ENCODE results near the gene STK10. TPM values are rescaled to one million over a fixed set of nuclear protein-coding genes. Genes with fewer than 3 reads are reported as not detected.

Gene STK10
- total and polyA plus RNA-seq, 4 donors, result 17.2 to 65.4 (median 43.6) TPM

- Histone ChIP-seq H3K27me3 (ENCODE audit: control insufficient read depth in 3 of 3, insufficient read depth in 3 of 3, low read length in 2 of 3) (no peaks in the 10 kb centered on the region), H3K9me3 (ENCODE audit: control insufficient read depth in 4 of 4, insufficient read depth in 3 of 4, low read length in 3 of 4) (no peaks in the 10 kb centered on the region), H3K9ac (ENCODE audit: insufficient read depth in 1 of 2, low read length in 2 of 2) (no peak overlapping the region), H3K4me3 (no peak overlapping the region), H3K4me1 (ENCODE audit: control insufficient read depth in 5 of 5, insufficient read depth in 5 of 5, low read length in 5 of 5) (peaks cover 2 to 12% (median 4%) of the 10 kb centered on the region in 5 donors), H3K36me3 (ENCODE audit: control insufficient read depth in 4 of 4, insufficient read depth in 4 of 4, low read length in 4 of 4) (no peaks in the 10 kb centered on the region), H3K27ac (ENCODE audit: low read depth in 1 of 2, low read length in 1 of 2) (no peak overlapping the region)
- ATAC-seq (ENCODE audit: insufficient read depth, low FRiP score), result no peak
- 70 to 87% methylated on average over 4 of the region's 4 CpGs for WGBS, 2 donors
- no peak for DNase-seq
- no peak for TF ChIP-seq CTCF (IDR thresholded peaks at IDR 0.05; ENCODE audit: control extremely low read depth, extremely low read depth)
Observed at GRCh38 chr5:172183881-172184280, 4.1 kb downstream of the STK10 start.

GRCh38 chr5:172182291-172182690 lies 5.7 kb downstream of the STK10 start:
- Histone ChIP-seq H3K27ac (ENCODE audit: low read depth in 1 of 2, low read length in 1 of 2) (no peak overlapping the region), H3K27me3 (ENCODE audit: control insufficient read depth in 3 of 3, insufficient read depth in 3 of 3, low read length in 2 of 3) (no peaks in the 10 kb centered on the region), H3K4me3 (no peak overlapping the region), H3K9ac (ENCODE audit: insufficient read depth in 1 of 2, low read length in 2 of 2) (no peak overlapping the region), H3K4me1 (ENCODE audit: control insufficient read depth in 5 of 5, insufficient read depth in 5 of 5, low read length in 5 of 5) (peaks cover 2 to 22% (median 4%) of the 10 kb centered on the region in 5 donors), H3K9me3 (ENCODE audit: control insufficient read depth in 4 of 4, insufficient read depth in 3 of 4, low read length in 3 of 4) (no peaks in the 10 kb centered on the region), H3K36me3 (ENCODE audit: control insufficient read depth in 4 of 4, insufficient read depth in 4 of 4, low read length in 4 of 4) (no peaks in the 10 kb centered on the region)
- DNase-seq, result no peak
- no peak for ATAC-seq (ENCODE audit: insufficient read depth, low FRiP score)
- 93 to 100% methylated on average over 5 to 6 of the region's 6 CpGs for WGBS, 2 donors
- no peak for TF ChIP-seq CTCF (IDR thresholded peaks at IDR 0.05; ENCODE audit: control extremely low read depth, extremely low read depth)

DNA sequence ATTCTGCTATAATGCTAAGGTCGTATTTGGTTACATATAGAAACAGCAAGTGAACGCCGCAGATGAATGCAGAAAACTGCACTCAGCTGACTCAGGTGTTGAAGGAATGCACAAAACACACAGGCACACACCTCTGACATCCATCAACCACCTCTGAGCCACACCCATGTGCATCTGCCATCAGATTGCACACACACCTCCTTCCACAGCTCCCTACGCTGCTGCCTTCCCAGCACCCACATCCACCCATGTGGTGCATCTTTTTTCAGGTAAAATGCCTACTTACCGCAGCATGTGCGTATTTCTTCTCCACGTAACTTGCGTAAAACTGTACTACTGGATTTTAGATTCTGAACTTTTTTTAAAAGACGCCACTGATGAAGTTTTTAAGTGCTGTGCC lies 7.1 kb downstream of the STK10 start:
- Histone ChIP-seq H3K36me3 (ENCODE audit: control insufficient read depth in 4 of 4, insufficient read depth in 4 of 4, low read length in 4 of 4) (no peaks in the 10 kb centered on the region), H3K27ac (ENCODE audit: low read depth in 1 of 2, low read length in 1 of 2) (no peak overlapping the region), H3K9ac (ENCODE audit: insufficient read depth in 1 of 2, low read length in 2 of 2) (no peak overlapping the region), H3K27me3 (ENCODE audit: control insufficient read depth in 3 of 3, insufficient read depth in 3 of 3, low read length in 2 of 3) (no peaks in the 10 kb centered on the region), H3K4me3 (no peak overlapping the region), H3K4me1 (ENCODE audit: control insufficient read depth in 5 of 5, insufficient read depth in 5 of 5, low read length in 5 of 5) (peaks cover 0 to 19% (median 0%) of the 10 kb centered on the region in 5 donors), H3K9me3 (ENCODE audit: control insufficient read depth in 4 of 4, insufficient read depth in 3 of 4, low read length in 3 of 4) (no peaks in the 10 kb centered on the region)
- WGBS, 2 donors, result 85 to 92% methylated on average over 9 of the region's 9 CpGs
- no peak for ATAC-seq (ENCODE audit: insufficient read depth, low FRiP score)
- no peak for TF ChIP-seq CTCF (IDR thresholded peaks at IDR 0.05; ENCODE audit: control extremely low read depth, extremely low read depth)
- DNase-seq, result no peak
